Peyer's patch (tissue), 4 donors: ENCODE measurements around the gene CYB561.

Experiments
- POLR2A ChIP-seq, 2 donors: fragments of 450-650 bp; IDR thresholded peaks; one replicate each; pipeline ENCODE4 v1.5.1; 2017; ENCODE audit warnings: antibody characterized with exemption in 2 of 2, mild to moderate bottlenecking in 2 of 2, moderate library complexity in 2 of 2
- TF ChIP-seq, protein P1 (sequence below), 6 experiments: fragments of 450-650 bp in 4 of 6; fragments of 200-600 bp in 2 of 6; sonication (generic) in 1 of 6; IDR thresholded peaks; one replicate each; pipeline ENCODE4 v1.5.1; 2017 to 2019; ENCODE audit warnings: antibody characterized with exemption in 6 of 6, mild to moderate bottlenecking in 3 of 6, moderate library complexity in 1 of 6

- TF ChIP-seq POLR2A (IDR thresholded peaks at IDR 0.05): no peak
- TF ChIP-seq, protein P1, sequence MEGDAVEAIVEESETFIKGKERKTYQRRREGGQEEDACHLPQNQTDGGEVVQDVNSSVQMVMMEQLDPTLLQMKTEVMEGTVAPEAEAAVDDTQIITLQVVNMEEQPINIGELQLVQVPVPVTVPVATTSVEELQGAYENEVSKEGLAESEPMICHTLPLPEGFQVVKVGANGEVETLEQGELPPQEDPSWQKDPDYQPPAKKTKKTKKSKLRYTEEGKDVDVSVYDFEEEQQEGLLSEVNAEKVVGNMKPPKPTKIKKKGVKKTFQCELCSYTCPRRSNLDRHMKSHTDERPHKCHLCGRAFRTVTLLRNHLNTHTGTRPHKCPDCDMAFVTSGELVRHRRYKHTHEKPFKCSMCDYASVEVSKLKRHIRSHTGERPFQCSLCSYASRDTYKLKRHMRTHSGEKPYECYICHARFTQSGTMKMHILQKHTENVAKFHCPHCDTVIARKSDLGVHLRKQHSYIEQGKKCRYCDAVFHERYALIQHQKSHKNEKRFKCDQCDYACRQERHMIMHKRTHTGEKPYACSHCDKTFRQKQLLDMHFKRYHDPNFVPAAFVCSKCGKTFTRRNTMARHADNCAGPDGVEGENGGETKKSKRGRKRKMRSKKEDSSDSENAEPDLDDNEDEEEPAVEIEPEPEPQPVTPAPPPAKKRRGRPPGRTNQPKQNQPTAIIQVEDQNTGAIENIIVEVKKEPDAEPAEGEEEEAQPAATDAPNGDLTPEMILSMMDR (IDR thresholded peaks at IDR 0.05): no peak
These were observed 19.8 kb downstream of the CYB561 start for GRCh38 chr17:63426041-63426916.
